ENCODE results near the gene KRT78.

Gene KRT78

DNA sequence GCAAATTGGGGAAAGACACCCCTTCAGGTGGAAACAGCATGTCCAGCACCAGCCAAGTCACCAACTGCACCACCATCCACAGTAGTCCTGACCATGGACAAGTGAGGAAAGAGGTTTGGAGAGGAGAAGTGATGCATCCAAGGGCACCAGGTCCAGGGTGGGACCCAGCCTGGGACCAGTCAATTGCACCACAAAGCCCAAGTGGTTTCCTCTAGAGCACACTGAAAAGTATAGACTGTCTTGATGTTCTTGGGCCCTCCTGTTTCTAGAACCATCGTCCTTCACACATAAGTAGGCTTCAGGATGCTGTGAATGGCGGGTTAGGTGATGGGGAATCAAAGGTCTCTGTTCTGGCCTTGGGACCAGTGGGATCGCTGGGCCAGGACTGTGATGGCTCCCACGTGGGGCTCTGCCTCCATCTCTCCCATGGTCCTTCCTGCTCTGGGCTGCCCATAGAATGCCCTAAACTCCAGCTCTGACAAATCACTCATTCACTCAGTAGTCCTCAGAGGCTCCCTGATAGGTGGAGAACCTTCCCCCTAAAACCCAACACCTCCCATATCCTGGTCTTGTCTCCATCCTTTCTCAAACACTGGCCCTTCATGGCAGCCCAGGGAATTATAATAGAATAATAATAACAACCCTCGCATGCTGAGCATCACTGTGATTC lies 23.9 kb downstream of the KRT78 start:
- DNase-seq: no peak

DNA sequence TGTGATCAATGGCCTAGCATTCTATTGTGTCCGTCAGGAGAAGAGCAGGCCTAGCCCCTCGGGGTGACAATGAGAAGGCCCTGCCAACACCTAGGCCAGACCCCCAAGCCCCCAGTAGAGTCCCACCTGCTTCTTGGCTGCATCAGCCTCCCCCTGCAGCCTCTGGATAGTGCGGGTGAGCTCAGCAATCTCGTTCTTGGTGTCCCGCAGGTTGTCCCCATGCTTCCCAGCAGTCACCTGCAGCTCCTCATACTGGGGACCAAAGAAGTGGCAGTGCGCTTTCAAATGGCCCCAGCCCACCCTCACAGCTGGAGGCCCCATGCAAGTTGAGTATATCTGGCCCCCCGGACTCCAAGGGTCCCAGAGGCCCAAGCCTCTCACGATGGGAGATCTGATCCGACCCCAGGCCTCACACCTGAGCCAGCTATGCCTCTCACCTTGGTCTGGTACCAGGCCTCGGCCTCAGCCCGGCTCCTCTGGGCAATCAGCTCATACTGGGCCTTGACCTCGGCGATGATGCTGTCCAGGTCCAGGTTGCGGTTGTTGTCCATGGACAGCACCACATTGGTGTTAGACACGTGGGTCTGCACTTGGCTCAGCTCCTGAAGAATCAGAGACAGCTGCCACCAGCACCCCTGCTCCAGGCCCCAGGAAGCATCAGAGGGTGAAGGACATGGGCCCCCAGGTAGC lies 24.9 kb downstream of the KRT78 start:
- DNase-seq: no peak

DNA sequence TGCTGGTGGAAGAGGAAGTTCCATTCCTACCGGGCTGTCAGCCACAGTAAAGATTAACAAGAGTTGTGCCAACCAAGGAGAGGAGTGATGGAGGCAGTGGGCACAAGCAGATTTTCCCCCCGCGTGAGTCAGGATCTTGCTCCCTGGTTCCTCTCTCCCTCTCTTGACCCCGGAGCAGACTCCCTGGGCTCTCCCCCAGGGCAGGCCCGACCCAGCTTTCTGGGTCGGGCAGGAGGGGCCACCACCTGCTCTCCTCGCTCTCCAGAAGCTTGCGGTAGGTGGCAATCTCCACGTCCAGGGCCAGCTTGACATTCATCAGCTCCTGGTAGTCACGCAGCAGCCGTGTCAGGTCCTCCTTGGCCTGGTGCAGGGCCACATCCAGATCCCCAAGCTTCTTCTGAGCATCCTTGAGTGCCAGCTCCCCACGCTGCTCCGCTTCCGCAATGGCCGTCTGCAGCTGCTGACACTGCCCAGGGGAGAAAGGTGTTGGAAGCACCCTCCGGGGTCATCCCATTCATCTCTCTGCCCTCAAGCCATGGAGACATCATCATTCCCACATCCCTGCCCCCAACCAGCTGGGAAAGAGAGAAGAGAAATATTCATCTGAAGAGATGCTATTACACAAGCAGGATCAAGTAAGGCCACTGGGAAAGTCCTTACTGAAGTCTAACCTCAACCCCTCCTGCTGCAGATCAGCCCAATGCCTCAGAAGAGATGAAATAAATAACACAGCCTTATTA lies 25.9 kb downstream of the KRT78 start:
- no peak for DNase-seq

DNA sequence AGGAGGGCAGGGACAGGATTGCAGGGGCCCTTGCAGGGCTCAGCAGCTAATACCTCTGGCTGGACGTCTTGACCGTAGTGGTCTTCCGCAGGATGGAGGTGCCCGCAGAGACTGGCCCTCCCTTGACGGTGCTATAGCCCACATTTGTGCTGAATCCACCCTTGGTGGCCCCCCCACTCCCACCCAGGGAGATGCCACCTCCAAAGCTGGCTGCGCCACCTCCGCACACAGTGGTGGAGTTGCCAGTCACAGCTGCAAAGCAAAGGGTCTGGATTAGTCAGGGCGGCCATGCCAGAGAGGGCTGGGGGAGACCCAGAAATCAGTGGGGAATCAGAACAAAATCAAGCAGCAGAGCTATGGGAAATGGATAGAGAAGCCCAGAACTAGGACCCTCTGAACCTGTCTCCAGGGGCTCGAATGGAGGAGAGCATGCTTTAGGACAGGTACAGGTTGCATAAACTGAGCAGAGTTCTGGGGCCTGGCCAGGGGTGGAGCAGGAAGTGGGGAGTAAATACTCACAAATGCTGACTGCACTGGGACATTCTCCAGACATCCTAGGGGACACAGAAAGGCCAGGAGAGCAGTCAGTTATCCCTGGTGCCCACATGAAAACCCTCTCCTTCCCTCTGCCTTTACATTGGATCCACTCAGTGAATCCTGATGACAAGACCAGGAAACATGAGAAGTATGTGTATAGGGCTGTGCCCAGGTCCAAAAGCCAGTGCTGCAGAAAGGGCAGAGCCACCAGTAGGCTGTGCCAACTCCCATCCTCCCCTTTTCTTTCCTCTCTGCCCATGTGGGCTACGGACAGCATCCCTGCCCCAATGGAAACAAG lies 26.8 kb downstream of the KRT78 start:
- no peak for DNase-seq

DNA sequence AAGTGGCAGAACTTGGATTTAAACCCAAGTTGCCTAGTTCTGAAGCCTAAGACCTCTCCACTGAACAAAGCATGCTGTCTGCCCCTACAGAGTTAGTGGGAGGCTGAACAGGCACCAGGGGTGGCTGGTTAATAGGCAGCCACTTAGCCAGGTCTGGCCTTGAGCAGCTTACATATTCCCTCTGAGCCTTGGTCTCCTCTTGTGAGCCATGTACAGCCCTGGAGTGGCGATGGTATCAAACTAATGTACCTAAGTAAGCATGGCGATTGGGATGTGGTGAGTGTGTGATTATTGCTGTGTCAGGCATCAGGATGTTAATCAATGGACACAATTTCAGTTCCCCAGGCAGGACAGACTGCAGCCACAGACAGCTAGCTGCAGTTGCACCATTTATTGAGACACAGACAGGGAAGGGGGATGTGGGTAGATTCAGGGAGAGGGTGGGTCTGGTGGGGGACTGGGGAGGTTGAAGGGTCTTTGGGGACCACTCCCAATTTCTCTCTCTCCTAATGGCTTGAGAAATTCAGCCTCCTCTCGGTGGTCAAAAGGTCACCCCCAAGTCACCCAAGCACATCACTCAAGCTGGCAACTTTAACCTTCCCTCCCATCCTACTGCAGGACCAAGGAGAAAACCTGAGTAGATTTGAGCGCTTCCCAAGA lies 27.6 kb downstream of the KRT78 start:
- DNase-seq: no peak

DNA sequence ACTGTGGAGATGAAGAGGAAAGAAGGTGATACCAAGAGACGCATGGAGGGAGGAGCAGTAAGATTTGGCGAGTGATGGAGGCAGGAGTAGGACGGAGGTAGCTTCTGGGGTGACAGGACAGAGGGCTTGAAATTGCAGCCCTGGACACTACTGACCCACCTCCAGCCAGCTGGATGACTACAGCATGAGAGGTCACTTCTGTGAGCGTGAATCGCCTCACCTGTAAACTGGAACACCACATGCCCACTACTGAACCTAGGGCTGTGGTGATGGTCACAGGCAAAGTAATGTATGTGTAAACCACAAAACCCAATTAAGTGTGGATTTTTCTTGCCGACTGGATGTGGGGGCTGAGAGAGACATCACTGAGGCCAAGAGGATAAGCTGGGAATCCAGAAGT lies 28.3 kb downstream of the KRT78 start:
- DNase-seq: no peak

DNA sequence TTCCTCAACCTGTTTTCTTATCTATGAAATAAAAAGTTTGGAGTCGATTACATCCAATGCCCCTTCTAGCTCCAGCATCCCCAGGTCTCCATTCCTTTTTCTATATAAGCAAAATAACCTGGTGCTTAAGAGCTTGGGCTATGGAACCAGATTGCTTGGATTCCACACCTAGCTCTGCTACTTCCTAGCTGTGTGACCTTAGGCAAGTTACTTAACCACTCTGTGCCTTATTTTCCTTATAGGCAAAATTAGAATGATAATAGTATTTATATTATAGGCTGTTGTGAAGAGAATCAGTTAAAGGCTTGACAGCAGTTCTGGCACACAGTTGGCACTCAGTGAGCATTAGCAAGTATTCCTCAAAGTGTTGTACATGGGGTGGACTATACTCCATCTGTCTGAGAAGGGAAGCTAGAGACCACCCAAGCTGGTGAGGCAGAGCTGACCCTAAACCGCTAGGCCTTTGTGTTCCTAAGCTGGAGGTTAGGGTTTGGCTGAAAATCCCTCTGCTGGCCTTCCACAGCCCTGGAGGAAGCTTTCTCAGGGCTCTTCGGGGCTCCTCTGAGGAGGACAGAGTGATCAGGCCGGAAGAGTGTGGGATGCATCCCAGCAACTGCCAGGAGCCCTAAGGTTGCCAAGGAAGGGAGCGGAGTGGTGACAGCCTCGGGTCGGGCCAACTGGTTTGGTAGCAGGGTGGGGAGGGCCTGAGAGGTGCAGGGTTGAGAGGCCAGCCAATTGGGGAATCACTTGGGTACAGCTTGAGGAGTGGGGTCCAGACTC lies 28.9 kb downstream of the KRT78 start:
- no peak for DNase-seq

DNA sequence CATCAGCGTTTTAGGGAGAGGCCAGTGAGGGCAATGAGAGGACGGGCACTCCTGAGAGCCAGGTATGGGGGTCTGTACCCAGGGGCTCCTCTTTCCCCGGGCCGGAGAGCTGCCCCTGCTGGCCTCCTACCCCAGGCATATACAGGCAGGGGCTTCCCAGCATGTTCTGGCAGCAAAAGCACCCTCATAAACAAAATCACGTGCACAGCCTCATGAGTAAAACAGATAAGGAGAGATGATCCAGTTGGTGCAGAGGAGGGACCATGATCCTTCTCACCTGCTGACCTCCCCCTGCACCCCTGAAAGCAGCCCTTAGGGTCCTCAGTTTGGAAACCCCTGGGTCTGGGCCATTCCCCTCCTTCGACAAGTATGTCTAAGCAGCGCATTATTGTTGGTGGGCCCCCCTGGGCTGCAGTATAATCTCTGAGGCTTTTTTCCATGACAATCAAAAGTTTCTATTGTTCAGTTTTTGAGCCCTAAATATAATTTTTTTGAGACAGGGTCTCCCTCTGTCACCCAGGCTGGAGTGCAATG lies 29.8 kb downstream of the KRT78 start:
- no peak for DNase-seq

DNA sequence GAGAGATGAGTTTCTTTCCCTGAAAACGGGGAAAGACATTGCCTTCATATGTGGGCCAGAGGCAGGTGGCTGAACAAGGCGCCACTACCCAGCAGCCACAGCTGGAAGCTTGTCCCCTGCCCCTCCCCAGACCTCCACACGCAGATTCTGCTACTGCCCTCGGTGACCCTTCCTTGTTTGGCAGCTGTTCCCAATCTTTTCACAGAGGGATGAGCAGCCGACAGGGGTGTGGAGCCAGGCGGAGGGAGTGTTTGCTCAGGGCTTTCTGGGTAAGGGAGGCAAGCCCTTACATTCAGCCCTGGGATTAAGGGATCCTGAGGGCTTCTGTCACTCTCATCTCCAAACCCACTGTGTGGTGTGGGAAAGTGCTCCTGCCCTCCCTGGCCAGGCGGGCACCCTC lies 30.4 kb downstream of the KRT78 start:
- no peak for DNase-seq

DNA sequence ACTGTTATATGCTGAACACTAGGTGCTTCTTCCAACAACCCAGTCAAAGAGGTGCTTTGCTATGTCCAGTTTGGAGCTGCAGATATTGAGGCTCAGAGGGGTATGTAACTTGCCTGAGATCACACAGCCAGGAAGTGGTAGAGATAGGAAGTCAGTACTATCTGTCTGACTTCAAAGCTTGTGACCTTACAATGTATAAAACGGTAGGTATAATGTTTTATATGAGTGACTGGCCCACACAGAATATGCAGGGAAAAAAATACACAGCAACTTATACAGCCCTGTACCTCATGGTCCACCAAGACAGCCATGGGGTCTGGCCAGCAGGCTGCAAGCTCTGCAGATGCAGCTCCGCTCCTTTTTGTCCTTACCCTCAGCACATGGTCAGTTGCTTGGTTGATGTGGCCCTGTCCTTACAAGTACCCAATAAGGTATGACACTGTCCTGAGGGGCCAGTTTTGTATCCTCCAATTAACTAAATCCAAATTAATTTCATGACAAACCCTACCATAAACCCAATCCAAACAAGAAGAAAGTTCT lies 31.0 kb downstream of the KRT78 start:
- no peak for DNase-seq

DNA sequence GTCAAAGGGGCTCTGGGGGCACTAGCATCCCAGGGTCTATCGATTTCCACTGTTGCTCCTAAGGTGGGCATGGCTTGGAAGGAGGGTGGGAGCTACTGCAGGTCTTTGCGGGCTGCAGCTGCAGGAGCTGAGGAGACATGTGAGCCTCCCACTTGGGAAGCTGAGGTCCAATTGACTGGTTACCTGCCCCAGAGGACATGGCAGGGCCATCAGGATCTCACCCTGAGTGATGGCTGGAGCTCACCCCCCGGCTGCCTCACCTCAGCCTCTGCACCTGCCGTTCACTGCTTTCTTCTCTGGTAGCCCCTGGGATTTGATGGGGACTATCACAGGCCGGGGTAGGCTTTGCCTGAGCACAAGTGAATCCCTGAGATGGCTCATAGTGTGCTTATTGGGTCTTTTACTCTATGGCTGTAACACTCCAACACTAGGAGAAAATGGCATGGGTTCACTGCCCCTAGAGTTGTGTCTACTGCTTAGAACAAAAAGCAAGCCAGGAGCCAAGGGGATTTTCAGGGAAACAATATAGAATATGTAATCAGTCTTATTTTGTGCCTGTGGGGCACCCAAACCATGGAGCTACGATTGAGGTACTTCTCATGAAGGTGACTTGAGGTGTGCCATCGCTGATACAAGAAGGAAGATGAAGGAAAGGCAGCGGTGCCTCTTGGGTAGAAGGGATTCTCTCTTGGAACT lies 31.6 kb downstream of the KRT78 start:
- DNase-seq: no peak

DNA sequence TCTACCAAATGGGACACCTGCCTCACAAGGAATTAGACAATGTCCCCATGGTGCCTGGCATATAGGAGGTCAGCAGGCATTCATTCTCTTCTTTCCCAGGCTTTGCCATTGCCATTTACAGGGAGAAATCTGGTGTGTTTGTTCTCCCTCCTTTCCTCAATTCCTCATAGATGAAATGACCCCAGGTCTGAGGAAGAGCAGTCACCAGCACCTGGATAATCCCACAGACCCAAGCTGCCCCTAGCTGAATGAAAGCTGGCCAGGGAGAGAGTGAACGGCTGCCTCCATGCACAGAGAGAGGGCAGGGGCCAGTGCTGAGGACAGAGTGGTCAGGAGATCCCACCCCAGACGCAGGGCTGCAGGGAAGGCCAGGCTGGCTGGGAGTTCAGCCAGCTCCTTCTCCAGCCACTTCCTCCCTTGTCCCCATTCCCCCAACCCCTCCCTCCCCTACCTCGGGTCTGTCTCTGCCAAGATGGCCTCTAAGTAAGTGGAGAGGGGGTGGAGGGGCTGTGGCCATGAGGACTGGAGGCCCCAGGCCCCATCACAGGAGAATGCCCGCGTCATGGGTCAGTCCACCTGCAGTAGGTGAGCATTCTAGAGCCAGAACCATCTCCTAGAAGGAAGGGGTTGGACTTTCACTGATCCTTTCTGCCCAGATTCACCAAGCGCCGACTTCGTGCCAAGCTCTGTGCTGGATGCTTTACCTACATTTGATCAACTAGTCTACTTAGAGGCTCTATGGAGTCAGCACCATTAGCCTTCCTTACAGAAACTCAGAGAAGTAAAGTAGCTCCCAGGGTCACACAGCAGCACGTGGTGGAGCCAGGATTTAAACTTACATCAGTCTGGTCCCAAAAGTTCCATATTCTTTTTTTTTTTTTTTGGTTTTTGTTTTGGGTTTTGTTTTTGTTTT lies 32.9 kb downstream of the KRT78 start:
- DNase-seq: no peak

DNA sequence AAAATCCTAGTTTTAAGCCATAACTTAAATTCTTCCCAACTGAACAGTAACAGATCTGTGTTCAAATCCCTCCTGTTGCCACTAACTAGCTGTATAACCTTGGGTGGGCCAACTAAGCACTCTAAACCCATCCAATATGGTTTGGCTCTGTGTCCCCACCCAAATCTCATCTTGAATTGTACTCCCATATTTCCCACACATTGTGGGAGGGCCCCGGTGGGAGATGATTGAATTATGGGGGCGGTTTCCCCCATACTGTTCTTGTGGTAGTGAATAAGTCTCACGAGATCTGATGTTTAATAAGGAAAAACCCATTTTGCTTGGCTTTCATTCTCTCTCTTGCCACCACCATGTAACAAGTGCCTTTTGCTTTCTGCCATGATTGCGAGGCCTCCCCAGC lies 33.6 kb downstream of the KRT78 start:
- no peak for DNase-seq

DNA sequence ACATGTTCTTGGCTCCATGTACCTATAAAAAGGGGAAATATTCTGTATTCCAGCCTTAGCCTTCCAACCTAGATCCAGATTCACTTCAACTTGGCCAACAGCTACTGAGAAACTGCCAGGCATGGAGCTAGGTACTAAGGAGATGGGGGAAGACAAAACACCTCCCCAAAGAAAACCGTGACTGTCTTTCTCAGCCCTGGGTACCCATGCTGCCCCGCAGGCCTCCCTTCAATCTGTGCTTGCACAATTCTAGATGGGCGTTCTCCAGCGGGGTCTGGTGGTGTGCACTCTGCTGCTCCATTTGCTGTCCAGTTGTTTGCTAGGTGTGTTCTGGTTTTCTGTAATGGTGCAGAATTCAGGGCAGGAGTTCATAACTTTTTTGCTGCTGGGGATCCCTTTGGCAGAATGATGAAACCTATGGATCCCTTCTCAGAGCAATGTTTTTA lies 34.1 kb downstream of the KRT78 start:
- no peak for DNase-seq

DNA sequence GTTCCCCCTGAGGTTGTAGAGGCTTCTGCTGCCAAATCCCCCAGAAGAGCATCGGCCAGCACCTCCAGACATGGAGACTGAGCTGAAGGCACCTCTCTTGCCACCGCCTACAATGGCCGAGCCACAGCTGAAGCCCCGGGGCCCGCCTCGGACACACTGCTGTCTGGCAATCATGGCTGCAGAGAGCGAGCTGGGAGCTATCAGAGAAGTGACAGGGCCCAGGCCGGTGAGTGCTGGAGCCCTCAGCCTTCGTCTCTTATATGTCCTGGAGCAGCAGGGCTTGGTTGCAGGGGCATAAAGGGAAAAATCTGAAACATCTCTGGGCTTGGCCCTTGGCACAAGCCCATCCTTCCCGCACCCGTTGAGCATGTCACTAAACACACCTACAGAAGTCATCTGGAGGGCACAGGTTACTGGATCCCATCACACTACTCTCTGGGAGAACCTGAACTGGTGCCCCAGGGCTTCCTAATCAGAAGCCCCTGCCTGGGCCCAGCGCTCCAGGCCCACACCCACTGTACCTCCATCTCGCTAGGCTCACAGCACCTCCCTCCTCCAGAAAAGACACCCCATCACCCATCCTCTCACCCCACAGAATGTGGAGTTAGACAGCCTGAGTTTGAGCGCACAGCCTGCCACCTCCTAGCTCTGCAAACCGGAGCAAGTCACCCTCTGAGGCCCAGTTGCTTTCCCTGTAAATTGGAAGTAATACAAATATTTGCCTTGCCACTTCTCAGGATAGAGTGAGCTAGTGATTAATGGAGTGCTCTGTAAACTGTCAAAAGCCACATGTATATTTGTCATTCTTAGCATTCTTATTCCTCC lies 34.7 kb downstream of the KRT78 start, which contains the start of gene KRT4:
Gene KRT4 (minus strand): TSS at position 232 of the 825 bp plus-strand sequence. CDS start 58 bp downstream, at position 174.
- no peak for DNase-seq

DNA sequence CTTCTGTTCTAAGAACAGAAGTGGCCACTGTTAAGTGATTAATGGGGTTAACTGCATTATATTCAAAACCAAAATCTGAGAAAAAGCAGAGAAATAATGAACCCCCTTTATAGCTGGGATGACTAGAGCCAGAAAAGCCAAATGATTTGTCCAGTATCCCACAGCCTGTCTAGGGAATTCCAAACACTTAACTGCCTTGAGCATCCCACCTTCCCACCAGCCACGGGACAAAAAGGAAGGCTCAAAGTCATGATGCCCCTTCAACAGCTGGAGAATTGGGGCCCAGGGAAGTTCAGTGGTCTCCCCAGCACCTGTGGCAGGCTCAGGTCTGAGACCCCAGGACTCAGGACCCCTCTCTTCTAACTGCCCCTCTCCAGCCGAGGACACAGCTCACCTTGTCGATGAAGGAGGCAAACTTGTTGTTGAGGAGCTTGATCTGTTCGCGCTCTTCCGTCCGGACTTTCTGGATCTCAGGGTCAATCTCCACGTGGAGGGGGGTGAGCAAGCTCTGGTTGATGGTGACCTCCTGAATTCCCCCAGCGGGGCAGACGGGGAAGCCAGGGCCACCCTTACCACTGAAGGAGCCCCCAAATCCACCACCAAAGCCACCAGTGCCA lies 35.5 kb downstream of the KRT78 start:
- no peak for DNase-seq

DNA sequence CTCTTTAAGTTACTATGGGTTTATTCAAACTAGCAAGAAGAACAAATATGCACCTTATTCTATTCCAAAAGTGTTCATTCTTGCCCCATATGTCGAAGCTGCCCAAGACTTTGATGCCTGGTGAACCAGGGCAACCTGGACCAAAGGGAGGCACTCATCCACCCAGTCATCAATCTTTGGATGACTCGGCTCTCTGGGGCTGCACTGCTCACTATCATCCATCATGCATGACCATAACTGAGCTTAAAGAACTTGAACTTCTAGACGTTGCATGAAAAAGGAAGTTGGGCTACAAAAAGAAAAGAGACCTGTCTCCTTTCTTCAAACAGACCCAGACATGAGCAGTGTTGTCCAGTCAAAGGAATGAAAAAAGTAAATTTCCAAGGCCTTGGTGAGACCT lies 36.0 kb downstream of the KRT78 start:
- DNase-seq: no peak

DNA sequence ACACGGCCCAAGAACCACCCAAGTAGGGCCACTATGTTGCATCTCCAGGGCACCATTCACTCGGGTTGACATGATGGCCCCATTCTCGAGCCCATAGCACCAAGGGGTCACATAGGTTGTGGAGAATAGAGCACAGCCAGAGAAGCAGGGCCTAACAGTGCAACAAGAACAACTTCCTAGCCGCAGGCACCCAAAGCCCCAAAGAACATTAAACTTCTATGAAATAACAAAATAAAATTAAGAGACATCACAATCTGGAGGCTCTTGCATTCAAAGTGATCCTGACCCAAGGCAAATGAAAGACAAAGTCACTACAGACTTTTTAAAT lies 36.8 kb downstream of the KRT78 start:
- DNase-seq: no peak
